K562 (cell line): ENCODE data around the gene PPT1. TPM values are rescaled to one million over a fixed set of nuclear protein-coding genes. Genes with fewer than 3 reads are reported as not detected.

Experiments used
- BRF1 ChIP-seq: IDR thresholded peaks from 3 replicates; pipeline ENCODE4 v1.6.1; 2011; ENCODE audit warnings: borderline replicate concordance, mild to moderate bottlenecking; ENCODE audit not compliant: insufficient read length; ENCODE audit errors: extremely low read depth
- EP300 ChIP-seq: IDR thresholded peaks from 2 replicates; pipeline ENCODE4 v1.6.1; 2012; ENCODE audit warnings: low read length, improper control_type of control experiment
- GATA2 ChIP-seq: sonication (generic); formaldehyde crosslinking; IDR thresholded peaks from 2 replicates; pipeline ENCODE4 v1.4.0; 2020; ENCODE audit warnings: mild to moderate bottlenecking, missing genetic modification reagents
- GATAD2A ChIP-seq: fragments of 450-650 bp; IDR thresholded peaks from 2 replicates; pipeline ENCODE4 v1.6.1; 2017
- LCOR ChIP-seq: sonication (generic); formaldehyde crosslinking; IDR thresholded peaks from 2 replicates; pipeline ENCODE4 v1.8.0; 2022; ENCODE audit warnings: mild to moderate bottlenecking, missing genetic modification reagents
- MTA3 ChIP-seq: fragments of 450-650 bp; formaldehyde crosslinking; IDR thresholded peaks from 2 replicates; pipeline ENCODE4 v1.6.1; 2017; ENCODE audit warnings: mild to moderate bottlenecking, borderline replicate concordance
- NFE2 ChIP-seq: IDR thresholded peaks from 2 replicates; pipeline ENCODE4 v1.6.1; 2014; ENCODE audit warnings: antibody characterized with exemption, low read depth
- NR2C2 ChIP-seq, 2 experiments: fragments of 200-800 bp in 1 of 2; sonication (Bioruptor generic) in 1 of 2; sonication (generic) in 1 of 2; formaldehyde crosslinking in 1 of 2; IDR thresholded peaks; 2 replicates each; pipeline versions ENCODE4 v1.6.1 to v1.8.0; 2016 to 2022; ENCODE audit warnings: mild to moderate bottlenecking in 1 of 2, missing compliant biosample characterization in 1 of 2, missing genetic modification characterization in 1 of 2, missing genetic modification reagents in 1 of 2
- SIX5 ChIP-seq, 2 experiments: IDR thresholded peaks; 2 replicates each; pipeline ENCODE4 v1.6.1; 2011; ENCODE audit warnings: low read length in 2 of 2, borderline replicate concordance in 1 of 2, low read depth in 1 of 2, mild to moderate bottlenecking in 1 of 2, moderate library complexity in 1 of 2; ENCODE audit not compliant: insufficient read depth in 1 of 2
- SP1 ChIP-seq: sonication (generic); formaldehyde crosslinking; IDR thresholded peaks from 2 replicates; pipeline ENCODE4 v1.8.1; 2022; ENCODE audit warnings: mild to moderate bottlenecking, missing genetic modification reagents
- TAF1 ChIP-seq: IDR thresholded peaks from 2 replicates; pipeline ENCODE4 v1.6.1; 2011; ENCODE audit warnings: mild to moderate bottlenecking, low read length, moderate library complexity; ENCODE audit not compliant: insufficient read depth, control insufficient read depth, severe bottlenecking; ENCODE audit errors: extremely low read depth
- TAL1 ChIP-seq: fragments of 450-650 bp; IDR thresholded peaks from 2 replicates; pipeline ENCODE4 v1.6.1; 2016; ENCODE audit warnings: mild to moderate bottlenecking
- TEAD4 ChIP-seq, 2 experiments: sonication (generic) in 1 of 2; formaldehyde crosslinking in 1 of 2; IDR thresholded peaks; 2 replicates each; pipeline versions ENCODE4 v1.6.1 to v1.8.0; 2012 to 2022; ENCODE audit warnings: borderline replicate concordance in 1 of 2, inconsistent platforms in 1 of 2, low read length in 1 of 2, mild to moderate bottlenecking in 1 of 2, missing genetic modification reagents in 1 of 2
- TOE1 ChIP-seq, 2 experiments: fragments of 450-650 bp in 1 of 2; sonication (generic) in 1 of 2; formaldehyde crosslinking in 1 of 2; IDR thresholded peaks; 2 replicates each; pipeline versions ENCODE4 v1.7.1 to v1.8.0; 2016 to 2022; ENCODE audit warnings: borderline replicate concordance in 2 of 2, mild to moderate bottlenecking in 2 of 2, antibody characterized with exemption in 1 of 2, inconsistent platforms in 1 of 2, low read depth in 1 of 2, missing genetic modification reagents in 1 of 2, moderate library complexity in 1 of 2
- ZBTB7A ChIP-seq: IDR thresholded peaks from 2 replicates; pipeline ENCODE4 v1.6.1; 2011; ENCODE audit warnings: low read depth, mild to moderate bottlenecking, low read length, moderate library complexity, borderline replicate concordance; ENCODE audit not compliant: control insufficient read depth
- ZNF592 ChIP-seq: fragments of 450-650 bp; IDR thresholded peaks from 2 replicates; pipeline ENCODE4 v1.6.1; 2017; ENCODE audit warnings: antibody characterized with exemption, mild to moderate bottlenecking
- polyA plus RNA-seq, 8 experiments: library from polyadenylated mRNA; depleted of rRNA in 4 of 8; stranded (reverse) in 5 of 8; unstranded in 3 of 8; fragments of >200 nt; fragmentation: Nextera tagmentation in 2 of 8; fragmentation: Illumina TruSeq in 1 of 8; extraction: Ambion mirVana in 2 of 8; extraction: Trizol in 1 of 8; gene quantifications; 2 replicates each; pipeline versions ENCODE4 v1.2.1 to v1.2.3, GENCODE V29; 2011 to 2014; ENCODE audit warnings: inconsistent platforms in 1 of 8, missing spikeins in 1 of 8
- total RNA-seq, 7 experiments: library from RNA; depleted of rRNA in 6 of 7; stranded (reverse); fragments of >200 nt in 6 of 7; fragmentation: Illumina TruSeq in 2 of 7; extraction: Trizol in 2 of 7; gene quantifications; 2 replicates each; pipeline versions ENCODE4 v1.2.1 to v1.2.3, GENCODE V29; 2011 to 2021; ENCODE audit warnings: low replicate concordance in 1 of 7
- TF ChIP-seq, protein P1 (sequence below), 2 experiments: fragments of 450-650 bp in 1 of 2; sonication (generic) in 1 of 2; formaldehyde crosslinking in 1 of 2; IDR thresholded peaks in 1 of 2; conservative IDR thresholded peaks in 1 of 2; 2 replicates each; pipeline versions ENCODE4 v1.6.1 to v1.8.1; 2016 to 2023; ENCODE audit warnings: mild to moderate bottlenecking in 2 of 2, moderate library complexity in 2 of 2, inconsistent platforms in 1 of 2, missing genetic modification reagents in 1 of 2
- TF ChIP-seq, protein P2 (sequence below): sonication (generic); formaldehyde crosslinking; IDR thresholded peaks from 2 replicates; pipeline ENCODE4 v1.9.0; 2022; ENCODE audit warnings: mild to moderate bottlenecking, missing genetic modification reagents

The PPT1 gene
- total and polyA plus RNA-seq, 9 of the 15 experiments (the other 6 are each of a cell fraction or from before 2014, with no cell fraction given): 72.2 to 285 (median 143) TPM

DNA sequence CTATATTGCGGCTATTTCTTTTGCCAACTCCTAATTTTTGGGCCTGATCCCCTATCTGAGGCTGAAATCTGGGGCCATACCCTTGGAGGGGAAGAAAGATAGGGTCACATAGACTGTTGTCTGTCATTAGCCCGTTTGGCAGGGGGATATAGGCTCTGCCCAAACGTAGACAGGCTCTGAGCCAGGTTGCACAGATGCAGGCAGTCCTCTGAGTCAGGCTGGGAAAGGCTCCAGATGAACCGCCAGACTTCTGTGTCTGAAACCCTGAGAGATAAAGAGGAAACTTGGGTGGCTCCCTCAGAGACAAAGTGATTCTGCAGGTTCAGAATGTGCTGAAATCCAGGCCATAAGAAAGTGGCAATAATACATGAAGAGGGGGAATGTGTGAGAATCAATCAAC, 60.5 kb downstream of the PPT1 start (continued):
- no peak for TF ChIP-seq NR2C2 (CRISPR knock-in tag; IDR thresholded peaks at IDR 0.05)
- TF ChIP-seq NR2C2 (tag; IDR thresholded peaks at IDR 0.05): peak; percentile 25; the same call in 1 of the 2 replicates
- TF ChIP-seq MTA3: peak; percentile 49; the same call in 1 of the 2 replicates
- TF ChIP-seq GATAD2A: 0 out of 2 replicates have a peak, but pooled peaks have one; percentile 16
- TF ChIP-seq LCOR (CRISPR knock-in tag): 0 out of 2 replicates have a peak, but pooled peaks have one; percentile 51
- TF ChIP-seq BRF1: no peak
- TF ChIP-seq, protein P1, sequence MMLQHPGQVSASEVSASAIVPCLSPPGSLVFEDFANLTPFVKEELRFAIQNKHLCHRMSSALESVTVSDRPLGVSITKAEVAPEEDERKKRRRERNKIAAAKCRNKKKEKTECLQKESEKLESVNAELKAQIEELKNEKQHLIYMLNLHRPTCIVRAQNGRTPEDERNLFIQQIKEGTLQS (IDR thresholded peaks at IDR 0.05): 0 out of 2 replicates have a peak, but pooled peaks have one; percentile 23
- TF ChIP-seq, protein P1 (CRISPR knock-in tag; conservative IDR thresholded peaks at IDR 0.05): 0 out of 2 replicates have a peak, but pooled peaks have one; percentile 44
- 0 out of 2 replicates have a peak, but pooled peaks have one; percentile 50 for TF ChIP-seq ZNF592
- TF ChIP-seq NFE2: peak; percentile 62
- TF ChIP-seq ZBTB7A: peak; percentile 43; the same call in 1 of the 2 replicates
- peak; percentile 28; the same call in 1 of the 2 replicates for TF ChIP-seq TOE1 (IDR thresholded peaks at IDR 0.05; ENCODE audit: borderline replicate concordance)
- no peak for TF ChIP-seq TOE1 (CRISPR knock-in tag; IDR thresholded peaks at IDR 0.05; ENCODE audit: borderline replicate concordance, low read depth)
- TF ChIP-seq SP1 (CRISPR knock-in tag): peak; percentile 34
- TF ChIP-seq SIX5 (IDR thresholded peaks at IDR 0.05; ENCODE audit: borderline replicate concordance in 1 of 2, insufficient read depth in 1 of 2, low read depth in 1 of 2, low read length in 2 of 2): no peak
- peak; percentile 63 for TF ChIP-seq EP300
- TF ChIP-seq TEAD4 (IDR thresholded peaks at IDR 0.05; ENCODE audit: low read length): peak; percentile 80
- TF ChIP-seq TEAD4 (CRISPR knock-in tag; IDR thresholded peaks at IDR 0.05; ENCODE audit: borderline replicate concordance): no peak
- TF ChIP-seq TAF1: no peak
- peak; percentile 72; the same call in 1 of the 2 replicates for TF ChIP-seq GATA2 (CRISPR knock-in tag)
- TF ChIP-seq TAL1: peak; percentile 68
- TF ChIP-seq, protein P2, sequence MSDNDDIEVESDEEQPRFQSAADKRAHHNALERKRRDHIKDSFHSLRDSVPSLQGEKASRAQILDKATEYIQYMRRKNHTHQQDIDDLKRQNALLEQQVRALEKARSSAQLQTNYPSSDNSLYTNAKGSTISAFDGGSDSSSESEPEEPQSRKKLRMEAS (CRISPR knock-in tag): no peak
